Pons (tissue), 1 donor: ENCODE results near the gene IMMP2L.
"Not testable (repeated sequence)": the region's sequence is repeated elsewhere in the genome, so short reads cannot be mapped to it uniquely, and the experiment has no call there.

Experiments
- DNase-seq: peaks from one replicate; pipeline ENCODE4 v3.0.0-alpha.2; 2016; ENCODE audit warnings: low spot score

IMMP2L gene

DNA sequence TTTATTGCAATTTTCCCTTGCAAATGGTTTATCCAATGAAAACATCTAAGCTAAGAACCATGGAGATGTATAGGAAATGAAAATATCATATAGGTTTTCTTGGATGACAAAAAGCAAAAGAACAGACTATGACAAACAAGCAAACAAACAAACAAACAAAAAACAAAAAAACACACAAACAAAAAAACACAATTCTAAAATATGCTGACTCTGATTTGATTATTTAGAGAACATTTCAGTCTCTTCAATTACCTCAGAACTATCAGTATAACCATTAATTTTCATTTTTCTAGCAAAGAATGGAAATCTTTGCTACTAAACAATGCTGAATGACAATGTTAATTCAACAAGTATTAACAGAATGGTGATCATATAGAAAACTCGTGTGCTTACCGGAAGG lies 840.9 kb downstream of the IMMP2L start:
- DNase-seq, result no peak

DNA sequence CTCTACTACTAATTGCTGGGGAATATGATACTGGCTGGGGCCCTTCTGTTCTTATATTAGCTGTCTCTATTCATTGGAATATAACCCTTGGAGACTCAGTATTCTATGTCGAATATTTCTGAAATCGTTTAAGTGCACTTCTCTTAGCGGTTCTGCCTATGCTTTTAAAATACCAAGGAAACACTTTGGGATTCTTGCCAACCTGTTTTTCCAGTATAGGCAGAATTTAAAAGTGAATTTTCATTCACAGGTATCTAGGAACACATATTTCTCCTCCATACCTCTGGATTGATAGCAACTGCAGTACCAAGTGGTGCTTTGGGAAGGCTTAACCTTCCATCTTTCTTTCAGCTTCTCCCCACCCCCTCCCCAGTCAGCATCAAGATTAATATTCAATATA lies 841.7 kb downstream of the IMMP2L start:
- DNase-seq, result no peak

DNA sequence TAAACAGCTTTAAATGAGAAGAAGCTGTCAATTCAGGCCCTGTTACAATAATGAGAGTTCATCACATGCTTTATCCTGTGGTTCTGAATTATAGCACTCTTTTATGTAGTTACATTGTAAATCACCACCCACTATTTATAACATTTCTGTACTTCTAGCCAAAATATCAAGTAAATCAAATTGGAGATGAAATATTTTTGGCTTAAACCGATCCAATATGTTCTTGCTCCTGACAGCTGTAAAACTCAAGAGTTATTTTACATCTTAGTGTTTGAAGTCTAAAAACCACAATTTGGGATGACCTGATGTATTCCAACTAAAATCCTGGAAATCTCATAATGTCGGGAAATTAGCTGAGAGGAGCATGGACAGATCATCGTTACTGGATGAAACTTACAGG lies 842.6 kb downstream of the IMMP2L start:
- no peak for DNase-seq

DNA sequence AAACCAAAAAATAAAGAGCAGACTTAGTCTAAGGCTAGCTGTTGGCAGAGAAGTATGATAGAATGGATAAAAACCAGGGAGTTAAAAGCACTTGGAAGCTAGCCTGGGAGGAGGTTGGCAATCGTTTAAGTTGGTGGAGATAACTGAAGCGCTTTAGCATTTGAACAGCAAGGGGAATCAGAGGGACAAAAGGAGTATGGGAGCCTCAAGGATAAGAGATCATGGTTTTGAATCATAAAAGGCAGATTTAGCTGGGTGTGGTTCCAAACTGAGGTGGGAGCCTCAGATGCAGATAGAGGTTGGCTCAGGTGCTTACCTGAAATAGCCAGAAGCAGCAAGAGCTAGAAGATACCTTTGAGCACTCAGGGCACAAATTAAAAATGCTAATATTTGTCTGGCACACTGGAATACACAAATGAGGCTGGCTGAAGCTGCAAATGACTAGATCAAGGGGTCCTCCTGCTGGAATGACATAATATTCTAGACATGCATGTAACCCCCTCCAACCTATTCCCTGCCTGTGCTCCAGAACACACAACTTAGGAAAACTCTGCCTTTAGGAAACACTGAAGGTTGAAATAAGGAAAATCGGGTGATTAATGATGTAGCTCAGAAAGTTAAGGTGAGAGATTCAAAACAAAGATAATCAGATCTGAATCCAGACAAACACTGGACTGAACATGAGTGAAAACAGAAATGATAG lies 843.6 kb downstream of the IMMP2L start:
- no peak for DNase-seq

DNA sequence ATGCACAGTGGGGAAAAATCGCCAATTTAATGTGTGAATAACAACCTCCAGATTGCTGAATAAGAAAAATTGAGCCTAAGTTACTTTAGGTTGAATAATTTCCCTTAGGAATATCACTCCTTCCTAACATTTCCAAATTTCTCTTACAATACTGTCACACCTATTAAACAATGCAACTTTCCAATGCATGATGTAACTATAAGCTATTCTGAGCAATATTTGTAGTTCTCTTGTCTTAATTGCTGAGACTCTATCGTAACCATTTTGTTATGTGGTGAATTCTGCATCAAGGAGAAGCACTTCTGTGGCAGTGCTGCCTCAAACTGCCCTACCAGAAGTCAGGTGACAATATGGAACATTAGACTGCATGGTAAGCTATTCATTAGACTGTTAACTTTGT lies 858.1 kb downstream of the IMMP2L start:
- DNase-seq, result no peak

DNA sequence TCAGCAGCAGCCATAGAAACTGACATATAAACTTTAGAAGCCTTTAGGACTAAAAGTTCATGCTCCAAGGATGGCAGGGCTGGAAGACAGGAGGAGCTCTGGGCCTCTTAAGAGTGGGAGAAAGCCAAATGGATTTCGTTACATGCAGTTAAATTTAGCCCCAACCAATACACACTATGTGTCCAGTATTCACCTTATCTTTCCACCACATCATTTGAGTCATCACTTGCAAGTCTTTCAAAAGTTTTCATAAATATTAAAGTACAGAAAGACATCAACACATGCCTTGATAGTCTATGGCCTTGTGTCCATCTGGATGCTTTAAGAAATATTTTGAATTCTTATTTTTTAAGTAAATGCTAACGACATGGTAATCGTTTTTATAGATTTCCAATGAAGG lies 863.7 kb downstream of the IMMP2L start:
- no peak for DNase-seq

DNA sequence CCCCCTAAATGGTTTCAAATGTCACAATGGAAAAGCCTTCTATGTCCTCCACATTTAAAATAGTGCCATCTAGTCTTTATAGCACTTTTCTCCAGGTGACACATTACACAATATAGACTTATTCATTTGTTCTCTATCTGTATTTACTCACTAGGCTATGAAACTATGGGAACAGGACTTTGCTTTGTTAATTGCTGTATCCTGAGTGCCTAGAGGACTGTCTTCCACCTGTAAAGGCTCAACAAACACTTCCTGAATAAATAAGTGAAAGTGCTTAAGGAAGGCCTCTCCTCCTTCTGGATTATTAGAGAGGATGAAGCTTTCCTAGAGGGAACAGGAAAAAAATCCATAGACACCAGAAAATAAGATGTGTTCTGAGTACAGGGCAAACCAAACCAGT lies 868.9 kb downstream of the IMMP2L start:
- no peak for DNase-seq

DNA sequence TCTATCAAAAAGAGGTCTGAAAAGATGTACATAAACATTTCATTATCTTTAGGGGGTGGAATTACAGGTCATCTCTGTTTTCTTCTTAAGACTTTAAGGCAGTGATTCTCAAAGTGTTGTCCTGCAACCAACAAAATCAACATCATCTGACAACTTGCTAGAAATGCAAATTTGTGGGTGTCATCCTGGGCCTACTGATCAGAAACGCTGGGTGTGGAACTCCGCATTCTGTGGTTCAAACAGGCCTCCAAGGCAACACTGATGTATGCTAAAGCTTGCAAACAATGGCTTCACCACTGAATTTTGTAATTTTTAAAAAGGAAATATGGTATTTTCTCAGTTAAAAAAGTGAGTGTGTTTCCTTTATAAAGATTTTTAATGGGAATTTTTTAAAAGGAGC lies 873.4 kb downstream of the IMMP2L start:
- DNase-seq, result no peak

DNA sequence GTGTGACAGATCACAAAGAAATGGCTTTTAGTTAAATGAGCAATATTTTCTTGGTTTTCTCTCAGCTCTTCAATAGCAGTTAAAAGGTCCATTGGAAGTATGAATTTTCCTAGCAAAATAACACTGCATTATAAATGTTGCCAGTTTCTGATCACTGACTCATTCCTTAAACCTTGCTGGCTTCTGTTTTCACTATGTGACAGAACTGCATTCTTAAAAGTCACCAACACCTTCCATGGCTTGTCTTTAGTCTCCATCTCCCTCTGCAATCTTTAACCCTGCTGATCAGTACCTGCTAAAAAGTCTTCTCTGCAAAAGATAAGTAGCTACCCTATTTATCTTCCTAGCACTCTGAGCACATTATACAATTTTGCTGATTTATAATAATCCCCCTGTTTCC lies 876.4 kb downstream of the IMMP2L start:
- DNase-seq, result no peak

DNA sequence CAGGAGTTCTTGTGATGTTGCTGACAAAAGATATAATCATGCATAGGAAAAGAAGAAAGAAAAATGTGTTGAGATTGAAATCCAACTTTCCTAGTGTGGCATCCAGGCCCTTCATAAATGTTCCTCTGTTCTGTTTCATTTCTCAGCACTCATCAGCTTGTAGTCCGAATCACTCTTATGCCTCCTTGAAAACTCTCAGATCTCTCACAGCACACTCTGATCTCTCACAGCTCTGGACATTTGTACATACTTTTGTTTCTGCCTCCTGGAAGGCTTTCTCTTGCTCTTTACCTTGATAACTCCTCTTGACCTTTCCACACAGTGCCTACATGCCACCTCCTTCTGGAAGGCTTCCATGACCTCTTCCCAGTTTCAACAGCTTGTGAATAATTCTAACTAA lies 880.4 kb downstream of the IMMP2L start:
- DNase-seq, result no peak

DNA sequence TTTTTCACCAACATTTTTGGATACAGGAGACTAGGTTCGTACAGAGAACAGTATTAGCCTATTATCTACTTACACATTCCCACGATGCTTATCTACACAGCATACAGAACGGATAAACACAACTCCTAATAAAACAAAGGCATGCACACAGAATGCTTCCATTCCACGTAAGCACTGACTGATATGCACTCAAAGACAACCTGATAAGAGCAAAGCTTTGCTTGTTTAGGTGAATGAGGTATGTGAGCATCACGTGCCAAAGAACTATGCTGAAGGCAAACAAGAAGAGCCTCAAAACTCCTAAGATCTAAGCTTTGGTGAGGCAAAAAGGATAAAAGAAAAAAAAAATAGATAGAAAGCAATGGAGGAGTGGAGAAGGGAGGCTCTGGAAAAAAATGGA lies 884.9 kb downstream of the IMMP2L start:
- DNase-seq, result no peak

DNA sequence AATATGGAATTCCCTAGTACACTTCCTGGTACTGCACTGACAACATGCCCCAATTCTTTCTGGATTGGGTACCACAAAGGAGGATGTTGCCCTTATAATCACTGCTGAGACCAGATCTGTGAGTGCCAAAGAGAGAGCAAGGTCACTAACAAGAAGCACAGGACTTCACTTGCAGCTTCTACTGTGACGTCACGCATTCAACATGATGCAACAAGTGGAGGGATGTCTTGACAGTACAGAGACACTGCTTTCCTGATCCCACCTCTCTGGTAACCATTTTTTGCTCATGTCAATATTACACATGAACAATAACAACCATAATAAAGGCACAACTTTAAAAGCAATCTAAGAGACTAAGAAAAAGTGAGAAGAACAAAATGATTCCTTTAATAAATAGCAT lies 885.5 kb downstream of the IMMP2L start:
- DNase-seq, result no peak

DNA sequence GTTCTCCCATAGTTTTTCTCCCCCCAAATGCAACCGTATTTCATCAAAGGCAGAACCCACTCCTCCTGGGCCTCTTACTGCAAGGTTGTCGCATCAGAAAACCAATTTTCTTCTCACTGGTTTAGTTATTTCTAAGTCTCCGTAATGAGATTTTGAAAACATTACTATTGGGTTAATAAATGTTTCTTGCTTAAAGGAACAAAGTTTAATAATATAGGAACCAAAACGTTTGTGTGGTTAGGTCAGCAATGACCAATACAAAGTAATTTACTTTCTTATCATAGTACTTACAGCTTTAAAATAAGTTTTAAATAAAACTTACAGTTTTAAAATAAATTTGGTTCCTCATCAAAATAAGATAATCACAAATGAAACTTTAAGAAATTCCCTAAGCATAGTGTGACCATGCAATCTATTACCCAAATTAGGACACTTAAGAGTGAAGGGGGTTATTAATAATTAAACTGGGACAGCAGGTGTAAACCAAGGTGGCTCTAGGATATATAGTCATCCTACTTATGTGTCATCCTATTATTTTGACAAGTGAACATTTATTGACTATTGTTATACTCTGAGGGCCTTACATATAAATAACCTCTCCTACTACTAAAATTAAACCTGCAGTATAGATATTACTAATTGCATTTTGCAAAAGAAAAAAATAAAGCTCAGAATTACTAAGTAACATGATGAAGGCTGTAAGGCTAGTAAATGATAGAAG lies 886.7 kb downstream of the IMMP2L start:
- no peak for DNase-seq

DNA sequence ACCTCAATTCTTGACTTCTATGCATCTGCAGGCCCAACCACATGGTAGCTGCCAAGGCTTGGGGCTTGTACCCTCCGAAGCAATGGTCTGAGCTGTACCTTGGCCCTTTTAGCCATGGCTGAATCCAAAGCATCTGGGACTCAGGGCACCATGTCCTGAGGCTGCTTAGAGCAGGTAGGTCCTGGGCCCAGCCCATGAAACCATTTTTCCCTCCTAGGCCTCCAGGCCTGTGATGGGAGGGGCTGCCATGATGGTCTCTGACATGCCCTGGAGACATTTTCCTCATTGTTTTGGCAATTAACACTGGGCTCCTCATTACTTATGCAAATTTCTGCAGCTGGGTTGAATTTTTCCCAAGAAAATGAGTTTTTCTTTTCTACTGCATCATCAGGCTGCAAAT lies 889.1 kb downstream of the IMMP2L start:
- DNase-seq, result no peak

DNA sequence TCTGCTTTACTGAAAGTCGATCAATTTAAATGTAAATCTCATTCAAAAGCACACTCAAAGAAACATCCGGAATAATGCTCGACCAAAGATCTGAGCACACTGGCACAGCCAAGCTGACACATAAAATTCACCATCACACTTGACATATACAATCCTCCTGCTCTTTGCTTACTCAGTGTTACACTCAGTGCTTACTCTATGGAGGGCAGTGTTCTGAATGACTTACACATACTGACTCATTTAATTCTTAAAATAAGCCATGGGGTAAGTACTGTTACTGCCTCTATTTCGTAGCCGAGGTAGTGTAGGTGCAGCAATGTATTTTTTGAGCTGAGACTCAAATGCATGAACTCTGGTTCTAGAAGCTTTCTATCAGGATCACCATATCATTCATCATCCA lies 892.9 kb downstream of the IMMP2L start:
- DNase-seq, result no peak

DNA sequence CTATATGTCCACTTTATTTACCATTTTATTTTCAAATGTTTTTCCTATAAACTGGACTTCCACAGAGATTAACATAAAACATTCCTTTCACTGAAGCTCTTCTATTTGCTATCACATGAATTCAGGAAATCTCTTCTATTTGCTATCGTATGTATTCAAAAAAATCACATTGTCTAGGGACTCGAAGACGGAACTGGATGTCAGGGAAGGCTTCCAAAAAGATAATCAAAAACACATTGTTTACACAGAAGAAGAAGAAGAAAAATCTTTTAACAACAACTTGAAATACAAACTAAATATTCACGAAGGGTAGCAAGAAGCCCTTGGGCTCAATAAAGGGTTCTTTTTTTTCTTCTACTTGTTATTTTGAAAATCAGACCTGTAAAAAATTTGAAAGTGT lies 897.5 kb downstream of the IMMP2L start:
- no peak for DNase-seq

DNA sequence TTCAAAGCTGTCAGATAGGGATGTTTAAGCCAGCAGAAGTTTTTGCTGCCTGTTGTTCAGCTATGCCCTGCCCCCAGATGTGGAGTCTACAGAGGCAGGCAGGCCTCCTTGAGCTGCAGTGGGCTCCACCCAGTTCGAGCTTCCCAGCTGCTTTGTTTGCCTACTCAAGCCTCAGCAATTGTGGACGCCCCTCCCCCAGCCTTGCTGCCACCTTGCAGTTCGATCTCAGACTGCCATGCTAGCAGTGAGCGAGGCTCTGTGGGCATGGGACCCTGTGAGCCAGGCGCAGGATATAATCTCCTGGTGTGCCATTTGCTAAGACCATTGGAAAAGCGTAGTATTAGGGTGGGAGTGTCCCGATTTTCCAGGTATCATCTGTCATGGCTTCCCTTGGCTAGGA lies 901.7 kb downstream of the IMMP2L start:
- DNase-seq, result not testable (repeated sequence)

DNA sequence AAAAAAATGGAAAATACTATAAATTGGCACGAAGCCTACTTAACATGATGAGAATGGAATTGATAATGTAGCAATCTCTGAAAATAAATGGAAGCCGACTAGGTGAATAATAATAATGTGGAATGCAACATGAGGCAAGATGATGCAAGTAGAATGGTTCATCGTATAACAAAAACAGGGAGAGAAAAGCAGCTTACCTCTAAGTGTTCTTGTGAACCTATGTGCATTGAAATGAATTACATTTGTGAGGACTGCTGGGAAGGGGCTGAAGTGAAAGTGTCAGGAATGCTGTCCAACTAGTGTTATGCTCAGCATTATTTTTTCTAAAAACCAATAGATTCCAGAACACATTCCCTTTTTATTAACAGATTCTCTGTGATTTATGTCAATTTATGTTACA lies 912.0 kb downstream of the IMMP2L start:
- DNase-seq, result no peak

DNA sequence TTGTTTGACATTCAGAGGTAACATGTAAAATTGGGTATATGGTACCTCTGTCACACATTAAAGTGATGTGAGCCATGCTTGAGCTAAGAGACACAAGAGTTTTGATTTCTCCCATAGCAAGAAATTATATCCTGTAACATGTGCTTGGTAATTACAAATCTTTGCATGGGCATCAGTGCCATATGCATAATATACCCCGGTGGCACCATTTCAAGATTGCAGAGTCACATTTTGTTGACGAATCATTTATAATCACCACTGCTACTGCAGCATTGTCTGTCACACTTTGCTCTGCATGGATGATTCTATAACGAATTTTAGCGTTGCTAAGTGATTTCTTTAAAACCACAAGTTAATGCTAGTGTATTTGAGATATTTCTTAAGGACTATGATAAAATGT lies 915.0 kb downstream of the IMMP2L start:
- DNase-seq, result no peak

DNA sequence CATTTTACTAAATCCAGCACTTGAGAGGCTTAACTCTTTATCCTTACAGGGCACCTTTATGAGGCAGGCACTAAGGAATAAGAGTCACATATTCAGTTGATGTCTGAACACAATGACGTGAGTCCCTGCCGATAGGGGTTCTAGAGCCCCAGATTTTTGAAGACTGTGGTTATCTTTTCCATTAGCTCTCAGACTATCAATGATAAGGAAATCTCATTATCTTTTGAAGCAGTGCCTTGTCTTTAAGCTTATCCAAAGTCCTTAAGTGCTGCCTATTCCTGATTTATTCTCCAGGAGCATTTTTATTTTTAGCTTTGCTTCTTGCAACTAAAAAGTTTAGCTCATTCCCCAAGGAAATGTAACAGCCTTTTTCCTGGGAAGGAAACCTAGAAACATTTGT lies 915.5 kb downstream of the IMMP2L start:
- DNase-seq, result no peak

DNA sequence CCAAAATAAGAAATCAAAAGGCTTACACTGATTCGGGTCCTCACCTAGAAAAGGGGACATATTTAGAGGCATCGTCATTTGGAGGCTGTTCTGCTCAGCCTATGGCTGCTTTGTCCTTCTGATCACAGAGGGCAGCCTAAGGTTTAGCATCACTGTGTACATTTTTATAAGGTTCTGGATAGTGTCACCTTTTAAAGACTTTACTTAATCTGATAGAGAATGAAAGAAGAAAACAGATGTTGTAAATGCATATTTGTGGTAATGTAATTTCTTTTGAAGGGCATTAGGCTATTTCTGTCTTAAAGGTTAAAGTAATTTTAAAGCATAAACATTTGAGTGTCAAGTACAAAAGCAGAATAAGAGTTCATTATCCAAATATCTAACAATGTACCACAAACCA lies 916.7 kb downstream of the IMMP2L start:
- DNase-seq, result no peak

DNA sequence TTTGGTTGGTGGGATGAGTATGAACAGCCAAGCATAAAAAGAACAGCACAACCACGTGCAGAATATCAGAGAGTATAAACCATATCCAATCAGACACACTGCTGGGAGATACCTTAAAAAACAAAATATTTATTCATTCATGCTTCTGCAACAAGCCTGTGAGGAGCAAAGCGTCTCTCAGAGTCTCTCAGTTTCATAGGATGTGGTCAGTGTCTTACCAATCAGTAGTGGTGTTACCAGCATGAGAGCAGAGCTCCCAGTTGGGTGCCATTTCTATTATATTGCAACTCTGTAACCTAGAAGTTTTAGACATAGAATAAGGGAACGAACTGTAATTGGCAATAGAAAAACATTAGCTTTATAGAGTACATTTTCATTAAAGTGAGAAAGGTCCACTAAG lies 917.2 kb downstream of the IMMP2L start:
- DNase-seq, result no peak

DNA sequence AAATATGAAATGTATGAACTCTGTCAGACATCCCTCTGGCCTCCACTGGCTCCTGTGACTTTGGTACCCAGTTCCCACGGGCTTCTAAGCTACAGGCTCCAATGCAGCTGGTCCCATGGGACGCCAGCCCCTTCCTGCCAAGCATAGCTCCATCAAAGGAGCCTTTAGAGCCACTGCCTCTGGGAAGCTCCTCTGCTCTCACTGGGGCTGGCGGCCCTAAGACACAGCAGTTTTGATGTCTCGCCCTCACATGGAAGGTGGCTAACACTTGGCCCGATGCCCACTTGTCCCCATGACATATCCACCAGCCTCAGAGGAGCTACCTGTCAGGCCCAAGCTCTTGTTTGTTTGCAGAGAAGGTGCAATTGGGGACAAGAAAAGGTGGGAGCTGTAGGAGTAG lies 925.0 kb downstream of the IMMP2L start:
- no peak for DNase-seq

DNA sequence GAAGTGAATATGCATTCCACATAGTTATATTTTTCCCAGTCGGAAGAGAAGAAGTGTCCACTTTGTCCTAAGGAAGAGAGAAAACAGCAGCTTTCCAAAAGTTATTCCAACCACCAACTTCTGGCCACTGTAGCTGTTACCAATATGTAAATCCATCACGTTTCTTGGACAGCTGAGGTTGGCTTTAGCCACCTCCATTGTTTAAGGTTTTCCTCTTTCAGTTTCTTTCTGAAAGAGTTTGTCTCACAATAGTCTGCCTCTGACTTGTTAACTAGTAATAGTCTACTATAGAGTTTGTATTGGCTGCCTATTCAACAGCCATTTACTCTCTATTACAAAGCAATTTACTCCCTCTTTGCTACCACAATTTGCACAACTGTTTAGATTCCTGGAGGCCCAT lies 929.0 kb downstream of the IMMP2L start:
- no peak for DNase-seq
